A549 (cell line): ENCODE results near the gene TGFBR3.

Experiments used
- CTCF ChIP-seq: fragments of >200 bp; sonication (Bioruptor Twin); formaldehyde crosslinking; IDR thresholded peaks from 3 replicates; pipeline ENCODE4 v1.5.1; 2016
- HOXA7 ChIP-seq: fragments of 250-450 bp; sonication (Bioruptor Pico); IDR thresholded peaks from 2 replicates; pipeline ENCODE4 v1.5.0; 2020; ENCODE audit warnings: mild to moderate bottlenecking, moderate library complexity
- SREBF2 ChIP-seq: fragments of 450-650 bp; IDR thresholded peaks from 2 replicates; pipeline ENCODE4 v1.6.1; 2014; ENCODE audit warnings: mild to moderate bottlenecking, moderate library complexity
- TP53 ChIP-seq: fragments of 250-450 bp; sonication (Bioruptor Pico); IDR thresholded peaks from 2 replicates; pipeline ENCODE4 v1.5.0; 2021; ENCODE audit warnings: mild to moderate bottlenecking, moderate library complexity

GRCh38 chr1:91912266-91912665, 26.3 kb upstream of the TGFBR3 start:
- TF ChIP-seq TP53 (CRISPR knock-in tag) (no peak), CTCF (no peak), HOXA7 (CRISPR knock-in tag) (no peak), SREBF2 (no peak)
